ENCODE measurements around the gene SH2D3A.
"Not testable (repeated sequence)": the region's sequence is repeated elsewhere in the genome, so short reads cannot be mapped to it uniquely, and the experiment has no call there.

SH2D3A gene

DNA sequence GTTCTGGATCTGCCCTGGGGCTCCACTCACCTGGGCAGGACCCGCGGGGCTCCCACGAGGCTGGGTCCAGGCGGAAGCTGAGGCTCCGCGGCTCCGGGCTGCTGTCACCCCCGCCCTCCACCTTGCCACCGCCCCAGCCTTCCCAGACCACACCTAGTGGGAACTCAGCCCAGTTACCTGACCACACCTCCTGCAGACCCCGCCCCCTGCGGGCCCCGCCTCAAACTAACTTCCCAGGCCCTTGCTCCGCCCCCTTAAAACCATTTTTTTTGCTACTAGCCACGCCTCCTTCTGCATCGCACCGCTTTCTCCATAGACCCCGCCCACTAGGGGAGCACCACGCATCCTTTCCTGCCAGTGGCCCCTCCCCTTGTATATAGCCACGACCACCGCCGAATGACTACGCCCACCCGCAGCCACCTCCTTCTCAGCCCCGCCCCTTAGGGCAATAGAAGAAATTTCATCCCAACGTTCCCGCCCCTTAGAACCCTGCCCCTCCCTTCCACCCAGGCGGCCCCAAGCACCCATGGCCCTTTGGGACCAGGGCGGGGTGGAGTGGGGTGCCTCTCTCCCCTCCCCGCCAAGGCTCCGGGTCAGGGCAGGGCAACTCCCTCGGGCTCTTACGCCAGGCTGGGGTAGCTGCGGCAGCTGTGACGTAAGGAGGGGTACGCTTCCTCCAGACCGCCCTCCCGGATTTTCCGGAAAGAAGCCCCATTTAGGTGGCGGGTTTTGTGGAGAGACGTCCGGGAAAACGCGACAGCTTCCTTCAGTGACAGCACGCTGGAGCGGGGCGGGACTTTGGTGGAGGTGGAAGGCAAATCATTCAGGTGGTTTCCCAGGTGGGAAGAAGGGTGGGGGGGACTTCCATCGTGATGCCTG, at the start of gene SH2D3A:
Gene SH2D3A (minus strand): TSS at position 79 of the 879 bp plus-strand sequence. CDS start 3,687 bp downstream, outside the sequence.
- H3K4me3 Mint-ChIP-seq: peak within 1 kb of the TSS; percentile 78
- H3K4me1 Mint-ChIP-seq: peaks cover 37% of the 10 kb centered on the region
- H3K9me3 Mint-ChIP-seq: peaks cover 5% of the 10 kb centered on the region
- ATAC-seq: peak; percentile 88
- no peaks in the 10 kb centered on the region for H3K27me3 Mint-ChIP-seq
- H3K27ac Mint-ChIP-seq: peak within 1 kb of the TSS; percentile 78
- no peaks in the 10 kb centered on the region for H3K36me3 Mint-ChIP-seq

DNA sequence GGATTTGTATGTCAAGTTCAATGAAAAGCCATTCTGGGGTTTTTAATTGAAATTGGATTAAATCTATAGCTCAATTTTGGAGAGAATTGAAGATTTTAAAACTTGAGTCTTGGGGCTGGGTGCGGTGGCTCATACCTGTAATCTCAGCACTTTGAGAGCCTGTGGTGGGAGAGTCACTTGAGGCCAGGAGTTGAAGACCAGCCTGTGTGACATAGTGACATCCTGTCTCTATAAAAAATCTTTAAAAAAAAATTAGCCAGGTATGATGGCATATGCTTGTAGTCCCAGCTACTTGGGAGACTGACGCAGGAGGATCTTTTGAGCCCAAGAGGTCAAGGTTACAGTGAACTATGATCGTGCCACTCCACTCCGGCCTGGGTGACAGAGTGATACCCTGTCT, 46.4 kb upstream of the SH2D3A start:
- H3K36me3 Mint-ChIP-seq: peaks cover 45% of the 10 kb centered on the region
- peaks cover 5% of the 10 kb centered on the region for H3K9me3 Mint-ChIP-seq
- H3K4me3 Mint-ChIP-seq: no peak overlapping the region
- peaks cover 58% of the 10 kb centered on the region for H3K4me1 Mint-ChIP-seq
- no peaks in the 10 kb centered on the region for H3K27me3 Mint-ChIP-seq
- ATAC-seq: no peak
- H3K27ac Mint-ChIP-seq: no peak overlapping the region

DNA sequence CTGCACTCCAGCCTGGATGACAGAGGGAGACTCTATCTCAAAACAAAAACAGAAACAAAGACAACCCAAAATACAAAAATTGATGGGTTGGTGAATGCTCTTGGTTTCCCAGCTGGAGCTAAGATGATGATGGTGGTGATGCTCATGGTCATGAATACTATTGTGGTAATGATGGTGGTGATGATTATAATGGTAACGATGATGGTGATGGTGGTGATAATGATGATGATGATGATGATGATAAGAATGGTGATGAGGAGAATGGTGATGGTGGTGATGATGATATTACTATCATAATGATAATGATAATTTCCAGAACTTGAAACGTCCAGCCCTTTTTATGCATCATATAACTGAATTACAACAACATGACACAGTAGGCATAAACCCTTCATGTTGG, 45.4 kb upstream of the SH2D3A start:
- Mint-ChIP-seq H3K9me3 (peaks cover 5% of the 10 kb centered on the region), H3K4me3 (no peak overlapping the region), H3K27me3 (no peaks in the 10 kb centered on the region), H3K36me3 (peaks cover 42% of the 10 kb centered on the region), H3K27ac (peak overlapping the region; percentile 57), H3K4me1 (peaks cover 50% of the 10 kb centered on the region)
- ATAC-seq: no peak

DNA sequence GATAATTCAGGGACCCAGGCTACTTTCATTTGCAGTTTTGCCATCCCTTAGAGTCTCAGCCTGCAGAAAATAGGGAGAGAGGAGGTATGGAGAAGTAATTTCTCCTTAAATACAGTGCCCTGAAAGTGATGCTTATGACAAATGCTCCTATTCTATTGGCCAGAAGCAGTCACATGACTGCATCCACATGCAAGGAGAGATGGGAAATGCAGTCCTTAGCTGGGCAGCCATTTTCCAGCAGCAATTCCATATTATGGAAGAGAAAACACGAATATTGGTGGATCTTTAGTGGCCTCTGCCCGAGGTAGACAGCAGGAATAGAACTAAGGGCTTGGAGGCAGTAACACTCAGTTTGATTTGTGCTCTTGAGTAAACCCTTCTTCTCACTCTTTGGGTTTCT, 44.7 kb upstream of the SH2D3A start:
- H3K4me3 Mint-ChIP-seq: no peak overlapping the region
- H3K27me3 Mint-ChIP-seq: no peaks in the 10 kb centered on the region
- no peak for ATAC-seq
- peaks cover 50% of the 10 kb centered on the region for H3K4me1 Mint-ChIP-seq
- H3K36me3 Mint-ChIP-seq: peaks cover 37% of the 10 kb centered on the region
- peaks cover 5% of the 10 kb centered on the region for H3K9me3 Mint-ChIP-seq
- H3K27ac Mint-ChIP-seq: peak overlapping the region; percentile 57

DNA sequence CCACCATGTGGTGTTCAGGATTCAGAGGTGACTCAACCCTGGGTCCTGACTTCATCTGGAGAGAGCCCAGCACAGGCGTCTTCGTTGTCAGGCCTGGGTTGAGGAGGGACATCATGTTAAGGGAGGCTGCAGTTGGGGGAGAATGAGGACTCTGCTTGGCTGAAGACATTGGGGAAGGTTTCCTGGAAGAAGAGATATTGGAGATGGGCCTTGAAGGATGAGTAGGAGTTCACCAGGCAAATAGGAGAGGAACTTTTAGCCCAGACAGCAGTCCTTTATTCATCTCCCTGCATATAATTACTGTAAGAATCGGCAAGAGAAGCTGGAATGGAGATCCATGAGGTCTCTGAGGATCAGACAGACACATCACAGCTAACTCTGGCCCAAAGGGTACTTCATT, 44.1 kb upstream of the SH2D3A start:
- peak overlapping the region; percentile 57 for H3K27ac Mint-ChIP-seq
- H3K4me1 Mint-ChIP-seq: peaks cover 47% of the 10 kb centered on the region
- ATAC-seq: no peak
- peaks cover 37% of the 10 kb centered on the region for H3K36me3 Mint-ChIP-seq
- H3K9me3 Mint-ChIP-seq: peaks cover 5% of the 10 kb centered on the region
- H3K27me3 Mint-ChIP-seq: no peaks in the 10 kb centered on the region
- H3K4me3 Mint-ChIP-seq: no peak overlapping the region

DNA sequence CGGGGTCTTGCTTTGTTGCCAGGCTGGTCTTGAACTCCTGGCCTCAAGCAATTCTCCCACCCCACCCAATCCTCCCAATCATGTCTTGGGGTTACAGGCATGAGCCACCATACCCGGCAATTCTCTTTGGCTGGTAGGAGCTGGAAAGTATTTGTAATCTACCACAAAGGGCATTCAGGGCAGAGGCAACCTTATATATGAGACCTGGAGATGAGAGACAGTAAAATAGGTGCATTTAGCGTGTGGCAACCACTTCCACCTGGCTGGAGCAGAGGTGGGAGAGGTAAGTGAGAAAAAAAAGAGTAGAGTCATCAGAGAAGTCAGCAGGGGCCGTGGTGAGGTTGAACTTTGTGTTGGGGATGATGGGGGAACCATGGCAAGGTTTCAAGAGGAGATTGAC, 42.0 kb upstream of the SH2D3A start:
- no peak for ATAC-seq
- Mint-ChIP-seq H3K27ac (peak overlapping the region; percentile 31), H3K9me3 (peaks cover 5% of the 10 kb centered on the region), H3K4me1 (peaks cover 44% of the 10 kb centered on the region), H3K4me3 (no peak overlapping the region), H3K36me3 (peaks cover 25% of the 10 kb centered on the region), H3K27me3 (no peaks in the 10 kb centered on the region)

DNA sequence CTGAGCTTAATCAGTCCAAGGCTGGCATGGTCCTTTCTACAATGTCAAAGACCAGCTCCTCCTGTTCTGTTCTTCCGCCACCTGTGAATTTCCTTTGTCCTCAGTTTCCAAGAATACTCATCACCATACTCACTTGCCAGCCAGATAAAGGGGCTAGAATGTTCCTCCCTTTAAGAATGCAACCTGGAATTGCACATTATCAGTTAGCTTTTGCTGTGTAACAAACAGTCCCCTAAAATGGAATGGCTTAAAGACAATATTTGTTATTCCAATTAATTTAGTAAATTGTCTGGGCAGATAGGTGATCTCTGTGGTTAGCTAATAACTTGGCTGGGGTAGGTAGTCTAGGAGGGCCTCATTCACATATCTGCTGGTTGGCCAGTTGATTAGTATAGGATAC, 41.3 kb upstream of the SH2D3A start:
- Mint-ChIP-seq H3K9me3 (peaks cover 5% of the 10 kb centered on the region), H3K36me3 (peaks cover 24% of the 10 kb centered on the region), H3K27ac (peak overlapping the region; percentile 31), H3K27me3 (no peaks in the 10 kb centered on the region), H3K4me1 (peaks cover 46% of the 10 kb centered on the region), H3K4me3 (no peak overlapping the region)
- no peak for ATAC-seq

DNA sequence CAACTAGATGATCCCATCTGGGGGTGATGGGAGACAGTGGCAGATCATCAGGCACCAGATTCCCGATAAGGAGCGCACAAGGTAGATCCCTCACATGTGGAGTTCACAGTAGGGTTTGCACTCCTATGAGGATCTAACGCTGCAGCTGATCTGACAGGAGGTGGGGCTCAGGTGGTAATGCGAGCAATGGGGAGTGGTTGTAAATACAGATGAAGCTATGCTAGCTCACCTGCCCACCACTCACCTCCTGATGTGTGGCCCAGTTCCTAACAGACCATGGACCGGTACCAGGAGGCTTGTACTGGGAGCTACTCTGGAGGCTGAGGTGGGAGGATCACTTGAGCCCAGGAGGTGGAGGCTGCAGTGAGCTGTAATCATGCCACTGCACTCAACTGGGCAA, 40.1 kb upstream of the SH2D3A start:
- peak overlapping the region; percentile 29 for H3K27ac Mint-ChIP-seq
- H3K27me3 Mint-ChIP-seq: no peaks in the 10 kb centered on the region
- no peak for ATAC-seq
- H3K4me1 Mint-ChIP-seq: peaks cover 51% of the 10 kb centered on the region
- peaks cover 2% of the 10 kb centered on the region for H3K9me3 Mint-ChIP-seq
- peaks cover 18% of the 10 kb centered on the region for H3K36me3 Mint-ChIP-seq
- H3K4me3 Mint-ChIP-seq: no peak overlapping the region

DNA sequence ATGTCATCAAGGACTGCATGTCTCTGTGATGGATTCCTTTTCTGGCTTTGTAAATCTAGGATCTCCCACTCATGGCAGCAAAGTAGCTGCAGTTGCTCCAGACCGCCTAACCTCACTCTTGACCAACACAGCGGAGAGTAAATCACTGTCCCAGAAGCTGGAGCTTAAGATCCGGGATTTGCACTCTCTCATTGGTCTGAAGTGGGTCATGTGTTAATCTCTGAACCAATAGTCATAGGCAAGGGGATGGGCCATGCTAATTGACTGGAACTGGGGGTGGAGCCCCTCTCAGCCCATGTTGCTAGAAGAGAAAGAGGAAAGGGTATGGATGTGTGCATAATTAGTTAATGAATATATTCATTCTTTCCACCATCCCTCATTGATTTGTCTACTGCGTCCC, 39.3 kb upstream of the SH2D3A start:
- H3K27me3 Mint-ChIP-seq: no peaks in the 10 kb centered on the region
- H3K4me1 Mint-ChIP-seq: peaks cover 51% of the 10 kb centered on the region
- H3K4me3 Mint-ChIP-seq: no peak overlapping the region
- no peaks in the 10 kb centered on the region for H3K9me3 Mint-ChIP-seq
- H3K27ac Mint-ChIP-seq: peak overlapping the region; percentile 29
- ATAC-seq: no peak
- peaks cover 10% of the 10 kb centered on the region for H3K36me3 Mint-ChIP-seq

DNA sequence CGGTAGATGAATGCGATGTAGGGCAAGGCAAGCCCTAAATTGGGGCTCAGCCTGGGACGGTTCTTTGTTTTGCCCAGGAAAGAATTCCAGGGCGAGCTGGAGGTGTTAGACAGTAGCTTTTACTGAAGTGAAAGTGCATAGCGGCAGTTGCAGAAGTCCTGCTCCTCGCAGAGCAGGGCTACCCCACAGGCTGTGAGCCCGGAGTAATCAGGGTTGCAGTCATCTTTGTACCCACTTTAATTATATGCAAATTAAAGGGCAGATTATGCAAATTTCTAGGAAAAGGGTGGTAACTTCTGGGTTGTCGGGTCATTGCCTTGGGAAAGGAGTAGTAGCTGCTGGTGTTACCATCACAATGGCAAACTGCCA, 35.8 kb upstream of the SH2D3A start:
- no peaks in the 10 kb centered on the region for H3K27me3 Mint-ChIP-seq
- H3K9me3 Mint-ChIP-seq: no peaks in the 10 kb centered on the region
- ATAC-seq: peak; percentile 66
- H3K36me3 Mint-ChIP-seq: peaks cover 6% of the 10 kb centered on the region
- H3K4me1 Mint-ChIP-seq: peaks cover 57% of the 10 kb centered on the region
- H3K4me3 Mint-ChIP-seq: peak overlapping the region; percentile 95
- peak overlapping the region; percentile 95 for H3K27ac Mint-ChIP-seq

DNA sequence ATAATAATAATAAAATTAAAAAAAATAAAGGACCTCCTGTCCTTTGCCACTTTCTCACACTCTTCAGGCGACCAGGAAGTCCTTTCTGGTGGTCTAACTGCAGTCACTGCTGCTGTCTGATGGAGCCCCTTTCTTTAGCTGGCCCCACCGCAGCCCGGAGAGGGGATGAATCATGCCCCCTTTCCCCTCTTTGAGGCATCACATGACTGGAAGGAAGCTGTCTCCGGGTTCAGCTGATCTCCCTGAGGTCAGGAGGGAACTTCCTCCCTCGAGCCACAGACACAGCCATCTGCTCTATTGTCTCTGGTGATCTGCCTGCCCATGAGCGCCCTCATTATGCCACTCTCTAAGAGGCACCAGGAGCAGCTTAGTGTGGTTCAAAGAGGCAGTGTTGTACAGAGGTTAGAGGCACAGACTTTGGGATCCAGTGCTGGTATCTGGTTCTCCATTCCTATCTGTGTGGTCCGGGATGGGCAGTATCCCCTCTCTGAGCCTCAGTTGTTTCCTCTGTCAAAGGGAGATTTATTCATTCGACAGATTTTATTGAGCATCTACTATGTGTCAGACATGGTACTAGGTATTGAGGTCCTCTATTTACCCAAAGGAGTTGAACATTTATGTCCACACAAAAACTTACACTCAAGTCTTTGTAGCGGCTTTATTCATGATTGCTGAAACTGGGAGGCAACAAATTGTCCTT, 35.3 kb upstream of the SH2D3A start:
- Mint-ChIP-seq H3K4me3 (peak overlapping the region; percentile 95), H3K9me3 (no peaks in the 10 kb centered on the region), H3K27ac (peak overlapping the region; percentile 95), H3K36me3 (peaks cover 6% of the 10 kb centered on the region), H3K4me1 (peaks cover 62% of the 10 kb centered on the region), H3K27me3 (no peaks in the 10 kb centered on the region)
- ATAC-seq: peak; percentile 82

DNA sequence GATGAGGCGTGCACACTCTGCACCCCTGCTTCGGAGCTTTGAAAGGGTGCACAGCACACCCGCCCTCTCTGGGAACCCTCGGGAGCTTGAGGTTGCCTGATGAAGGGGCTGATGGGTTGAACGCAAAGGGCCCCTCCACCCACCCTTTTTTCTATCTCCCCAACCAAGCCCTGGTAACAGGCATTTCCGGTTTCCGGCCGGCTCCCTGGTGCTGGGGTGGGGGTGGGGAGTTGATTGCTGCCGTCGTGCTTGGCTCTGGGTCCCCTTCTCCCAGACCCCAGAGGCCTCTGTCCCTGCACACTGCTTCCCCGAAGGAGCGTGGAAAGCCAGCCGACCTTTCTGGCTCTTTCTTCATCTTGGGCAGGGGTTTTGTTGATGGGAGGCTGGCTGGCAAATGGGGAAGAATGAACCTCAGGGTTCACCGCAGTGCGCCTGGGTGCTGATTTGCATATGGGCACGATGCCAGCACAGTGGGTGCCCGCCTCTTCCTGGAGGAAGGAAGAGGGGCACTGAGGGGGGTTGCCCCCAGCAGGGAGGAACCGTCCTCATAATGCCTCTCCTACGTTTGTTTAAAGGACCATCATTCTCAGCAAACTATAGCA, 34.4 kb upstream of the SH2D3A start:
- Mint-ChIP-seq H3K4me1 (peaks cover 71% of the 10 kb centered on the region), H3K4me3 (peak overlapping the region; percentile 83), H3K27ac (peak overlapping the region; percentile 95), H3K27me3 (no peaks in the 10 kb centered on the region), H3K36me3 (peaks cover 9% of the 10 kb centered on the region), H3K9me3 (no peaks in the 10 kb centered on the region)
- peak; percentile 85 for ATAC-seq

DNA sequence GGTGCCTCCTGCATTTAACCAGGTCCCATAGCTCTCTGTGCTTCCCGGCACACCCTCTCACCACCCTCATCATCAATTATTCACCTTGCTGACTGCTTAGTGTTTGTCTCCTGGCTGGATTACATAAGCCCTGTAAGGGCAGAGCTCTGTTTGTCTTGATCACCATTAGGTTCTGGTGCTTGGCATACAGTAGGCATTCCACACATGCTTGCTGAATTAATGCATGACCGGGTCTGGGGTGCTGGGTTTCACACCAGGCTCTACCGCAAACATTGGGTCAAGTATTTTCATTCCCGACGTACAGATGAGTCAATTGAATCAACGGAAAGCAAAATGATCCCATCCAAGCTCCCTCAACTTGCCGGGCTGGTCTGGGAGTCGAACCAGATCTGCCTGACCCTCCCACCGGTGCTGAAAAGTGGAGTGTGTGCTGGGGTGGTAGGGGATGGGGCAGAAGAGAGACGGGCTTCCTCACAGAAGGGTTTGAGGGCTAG, 33.8 kb upstream of the SH2D3A start:
- no peaks in the 10 kb centered on the region for H3K9me3 Mint-ChIP-seq
- H3K4me3 Mint-ChIP-seq: peak overlapping the region; percentile 83
- H3K36me3 Mint-ChIP-seq: peaks cover 12% of the 10 kb centered on the region
- peaks cover 75% of the 10 kb centered on the region for H3K4me1 Mint-ChIP-seq
- no peaks in the 10 kb centered on the region for H3K27me3 Mint-ChIP-seq
- peak overlapping the region; percentile 95 for H3K27ac Mint-ChIP-seq
- ATAC-seq: no peak

DNA sequence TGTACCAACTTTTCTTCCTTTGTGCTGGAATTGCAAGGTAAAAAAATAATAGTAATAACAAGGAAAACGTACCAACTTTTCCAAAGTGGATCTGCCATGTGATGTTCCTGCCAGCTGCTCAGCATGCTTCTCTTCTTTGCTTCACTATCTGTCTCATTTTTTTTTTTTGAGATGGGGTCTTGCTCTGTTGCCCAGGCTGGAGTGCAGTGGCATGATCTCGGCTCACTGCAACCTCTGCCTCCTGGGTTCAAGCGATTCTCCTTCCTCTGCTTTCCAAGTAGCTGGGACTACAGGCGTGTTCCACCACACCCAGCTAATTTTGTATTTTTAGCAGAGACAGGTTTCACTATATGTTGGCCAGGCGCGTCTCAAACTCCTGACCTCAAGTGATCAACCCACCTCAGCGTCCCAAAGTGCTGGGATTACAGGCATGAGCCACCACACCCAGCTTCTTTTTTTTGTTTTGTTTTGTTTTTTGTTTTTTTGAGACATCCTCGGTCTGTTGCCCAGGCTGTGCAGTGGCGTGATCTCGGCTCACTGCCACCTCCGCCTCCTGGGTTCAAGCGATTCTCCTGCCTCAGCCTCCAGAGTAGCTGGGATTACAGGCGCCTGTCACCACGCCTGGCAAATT, 33.0 kb upstream of the SH2D3A start:
- not testable (repeated sequence) for ATAC-seq, H3K9me3 Mint-ChIP-seq
- H3K36me3 Mint-ChIP-seq: peaks cover 12% of the 10 kb centered on the region

DNA sequence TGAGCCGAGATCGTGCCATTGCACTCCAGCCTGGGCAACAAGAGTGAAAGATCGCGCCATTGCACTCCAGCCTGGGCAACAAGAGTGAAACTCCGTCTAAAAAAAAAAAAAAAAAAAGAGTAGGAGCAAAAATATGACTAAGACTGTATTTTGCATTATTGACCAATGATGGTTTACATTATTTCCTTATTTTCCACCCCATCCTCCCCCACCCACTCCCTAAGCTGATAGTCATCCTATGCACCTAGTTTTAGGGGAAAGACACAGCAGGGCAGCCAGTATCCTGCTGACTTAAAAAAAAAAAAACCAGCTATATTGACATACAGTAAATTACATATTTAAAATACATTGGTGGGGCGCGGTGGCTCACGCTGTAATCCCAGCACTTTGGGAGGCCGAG, 30.4 kb upstream of the SH2D3A start:
- peaks cover 69% of the 10 kb centered on the region for H3K4me1 Mint-ChIP-seq
- H3K27me3 Mint-ChIP-seq: no peaks in the 10 kb centered on the region
- H3K4me3 Mint-ChIP-seq: no peak overlapping the region
- ATAC-seq: no peak
- H3K9me3 Mint-ChIP-seq: peaks cover 5% of the 10 kb centered on the region
- peaks cover 35% of the 10 kb centered on the region for H3K36me3 Mint-ChIP-seq
- H3K27ac Mint-ChIP-seq: peak overlapping the region; percentile 16

More for the DNA sequence above, 33.0 kb upstream of the SH2D3A start:
- H3K4me1 Mint-ChIP-seq: peaks cover 75% of the 10 kb centered on the region
- not testable (repeated sequence) for H3K27me3 Mint-ChIP-seq
- peak overlapping the region; percentile 95 for H3K27ac Mint-ChIP-seq
- peak overlapping the region; percentile 83 for H3K4me3 Mint-ChIP-seq

Data from stimulated activated memory B cell treated with anti-CD40 and anti-IgM and Interleukin-4, amounts not matched to agents 10 μg/mL and 1 μg/mL and 100 μg/mL, for 72 hours (primary cell).